NT2/D1 (cell line): Measurements from ENCODE around the gene MRPL47.

Source experiments
- SUZ12 ChIP-seq: IDR thresholded peaks from 2 replicates; pipeline ENCODE4 v1.6.1; 2011; ENCODE audit not compliant: insufficient read length, insufficient read depth; ENCODE audit errors: extremely low read depth
- YY1 ChIP-seq: IDR thresholded peaks from 2 replicates; pipeline ENCODE4 v1.6.1; 2011; ENCODE audit not compliant: insufficient read length, insufficient read depth
- ZNF274 ChIP-seq: IDR thresholded peaks from 2 replicates; pipeline ENCODE4 v1.6.1; 2011; ENCODE audit warnings: mild to moderate bottlenecking, low read depth, low read length

GRCh38 chr3:179551349-179552105 is 52.9 kb downstream of the MRPL47 start:
- TF ChIP-seq ZNF274, result no peak
- TF ChIP-seq SUZ12, result no peak
- TF ChIP-seq YY1, result no peak
